ENCODE data around the gene JAGN1. TPM values are rescaled to one million over a fixed set of nuclear protein-coding genes. Genes with fewer than 3 reads are reported as not detected.
"Not testable (repeated sequence)": the region's sequence is repeated elsewhere in the genome, so short reads cannot be mapped to it uniquely, and the experiment has no call there.

The JAGN1 gene
- total RNA-seq, 1 donor from 2014 or later, result 18.8 TPM

- no peak for ATAC-seq (ENCODE audit: poor library complexity)
- DNase-seq, result no peak
- intact Hi-C loops (cut with DNase I), result no loop called here
Observed at GRCh38 chr3:9935966-9936510, 45.6 kb downstream of the JAGN1 start.

- DNase-seq (no peak), ATAC-seq (ENCODE audit: poor library complexity) (no peak)
- intact Hi-C loops (cut with DNase I), result no loop called here
Observed at GRCh38 chr3:9937486-9938238, 47.3 kb downstream of the JAGN1 start.

GRCh38 chr3:9938966-9939365, 48.6 kb downstream of the JAGN1 start:
- DNase-seq (no peak), ATAC-seq (ENCODE audit: poor library complexity) (no peak)

GRCh38 chr3:9939906-9940305, 49.5 kb downstream of the JAGN1 start:
- intact Hi-C loops (cut with DNase I); ATAC-seq (ENCODE audit: poor library complexity); DNase-seq: not testable (repeated sequence)

More at GRCh38 chr3:9938966-9939365, 48.6 kb downstream of the JAGN1 start:
- intact Hi-C loops (cut with DNase I), result no loop called here

- ATAC-seq (ENCODE audit: poor library complexity) (no peak), DNase-seq (no peak)
- intact Hi-C loops (cut with DNase I), result no loop called here
Observed at GRCh38 chr3:9940746-9941145, 50.3 kb downstream of the JAGN1 start.

GRCh38 chr3:9942164-9942563, 51.8 kb downstream of the JAGN1 start:
- intact Hi-C loops (cut with DNase I), result no loop called here
- no peak for ATAC-seq (ENCODE audit: poor library complexity)
- DNase-seq, result no peak

- intact Hi-C loops (cut with DNase I), result no loop called here
- ATAC-seq (ENCODE audit: poor library complexity) (no peak), DNase-seq (no peak)
Observed at GRCh38 chr3:9942934-9943690, 52.7 kb downstream of the JAGN1 start.

Other genes starting within 250 kb of the JAGN1 start
- gene MTMR14, start 241.1 kb upstream of the JAGN1 start, total RNA-seq, result 40.6 TPM
- gene CPNE9, start 186.8 kb upstream of the JAGN1 start, total RNA-seq, result not detected
- gene BRPF1, start 158.9 kb upstream of the JAGN1 start, total RNA-seq, result 7.5 TPM
- gene OGG1, start 140.7 kb upstream of the JAGN1 start, total RNA-seq, result 8.3 TPM
- 12.4 TPM for gene CAMK1, start 120.7 kb upstream of the JAGN1 start, total RNA-seq
- 47.7 TPM for gene TADA3, start 98.1 kb upstream of the JAGN1 start, total RNA-seq
- gene ARPC4, start 97.5 kb upstream of the JAGN1 start, total RNA-seq, result 62.0 TPM
- 11.1 TPM for gene TTLL3, start 80.3 kb upstream of the JAGN1 start, total RNA-seq
- gene RPUSD3, start 46.6 kb upstream of the JAGN1 start, total RNA-seq, result 36.3 TPM
- gene CIDEC, start 10.4 kb upstream of the JAGN1 start, total RNA-seq, result 4.0 TPM
- 0.46 TPM for gene IL17RE, start 12.2 kb downstream of the JAGN1 start, total RNA-seq
- 33.2 TPM for gene IL17RC, start 26.5 kb downstream of the JAGN1 start, total RNA-seq
- 63.9 TPM for gene CRELD1, start 43.2 kb downstream of the JAGN1 start, total RNA-seq
- 0.46 TPM for gene PRRT3, start 61.8 kb downstream of the JAGN1 start, total RNA-seq
- gene EMC3, start 96.2 kb downstream of the JAGN1 start, total RNA-seq, result 108 TPM
- 2.0 TPM for gene FANCD2, start 135.8 kb downstream of the JAGN1 start, total RNA-seq
- not detected for gene FANCD2OS, start 217.6 kb downstream of the JAGN1 start, total RNA-seq
- 92.6 TPM for gene BRK1, start 225.1 kb downstream of the JAGN1 start, total RNA-seq